GM12864 (cell line): ENCODE measurements around the gene SUSD4.

ENCODE experiments used
- DNase-seq: peaks from one replicate; pipeline ENCODE4 v3.0.0-alpha.2; 2011; ENCODE audit warnings: low read depth
- H3K4me3 ChIP-seq: 2 replicates; pipeline ENCODE4 v1.5.1; 2011; ENCODE audit warnings: mild to moderate bottlenecking, low read depth, low read length, control low read depth
- CTCF ChIP-seq: IDR thresholded peaks from 2 replicates; pipeline ENCODE4 v1.5.1; 2011; ENCODE audit warnings: low read depth, mild to moderate bottlenecking, moderate library complexity, low read length, control low read depth, inconsistent platforms; ENCODE audit errors: missing control alignments

Gene SUSD4

GRCh38 chr1:223183268-223183862 is 180.6 kb downstream of the SUSD4 start:
- DNase-seq, result no peak

GRCh38 chr1:223180731-223181321 is 183.2 kb downstream of the SUSD4 start:
- H3K4me3 ChIP-seq, result no peak overlapping the region
- no peak for DNase-seq
- no peak for TF ChIP-seq CTCF

More at GRCh38 chr1:223183268-223183862, 180.6 kb downstream of the SUSD4 start:
- H3K4me3 ChIP-seq, result no peak overlapping the region
- TF ChIP-seq CTCF, result no peak

- no peak for TF ChIP-seq CTCF
- DNase-seq, result no peak
- no peak overlapping the region for H3K4me3 ChIP-seq
These were observed 184.2 kb downstream of the SUSD4 start for GRCh38 chr1:223179786-223180185.

GRCh38 chr1:223179280-223179679 is 184.7 kb downstream of the SUSD4 start:
- no peak overlapping the region for H3K4me3 ChIP-seq
- no peak for DNase-seq
- no peak for TF ChIP-seq CTCF

- TF ChIP-seq CTCF, result no peak
- no peak for DNase-seq
- H3K4me3 ChIP-seq, result no peak overlapping the region
These were observed 186.3 kb downstream of the SUSD4 start for GRCh38 chr1:223177681-223178080.

- DNase-seq, result no peak
- H3K4me3 ChIP-seq, result no peak overlapping the region
- no peak for TF ChIP-seq CTCF
These were observed 187.5 kb downstream of the SUSD4 start for GRCh38 chr1:223176437-223176836.

GRCh38 chr1:223175633-223176032 is 188.3 kb downstream of the SUSD4 start:
- no peak overlapping the region for H3K4me3 ChIP-seq
- no peak for TF ChIP-seq CTCF
- no peak for DNase-seq
